Measurements from ENCODE around the gene RETNLB. TPM values are rescaled to one million over a fixed set of nuclear protein-coding genes. Genes with fewer than 3 reads are reported as not detected.

RETNLB gene
- total and polyA plus RNA-seq, 2 donors (not counting 1 experiment from before 2014, with no cell fraction given) = not detected

DNA sequence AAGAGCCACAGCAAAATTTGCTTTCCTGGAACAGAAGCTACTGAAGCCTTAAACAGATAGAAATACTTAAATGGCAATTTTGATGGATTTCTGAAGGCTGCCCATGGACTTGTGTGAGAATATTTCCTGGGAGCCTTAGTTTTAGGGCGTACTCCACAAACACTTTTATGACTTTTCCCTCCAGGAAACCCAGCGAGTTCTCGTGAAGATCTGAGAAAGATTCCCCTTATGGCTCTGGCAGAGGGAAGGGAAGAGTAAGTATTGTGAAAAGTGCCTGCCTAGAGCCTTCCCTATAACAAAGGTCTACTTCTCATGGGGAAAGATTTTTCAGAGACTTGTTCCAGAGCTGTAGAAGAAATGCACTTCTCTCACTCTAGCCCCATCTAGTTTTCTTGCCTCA lies 34.3 kb upstream of the RETNLB start:
- Mint-ChIP-seq H3K9me3 (ENCODE audit: insufficient read depth) (no peaks in the 10 kb centered on the region), H3K4me3 (no peak overlapping the region), H3K27me3 (no peaks in the 10 kb centered on the region), H3K27ac (no peak overlapping the region), H3K4me1 (no peaks in the 10 kb centered on the region)
- H3K27ac ChIP-seq (ENCODE audit: low read length in 2 of 2) = no peak overlapping the region
- H3K9ac ChIP-seq (ENCODE audit: low read length) = no peak overlapping the region
- intact Hi-C loops (cut with micrococcal nuclease) = no loop called here
- no peaks in the 10 kb centered on the region for H3K36me3 ChIP-seq (replicated peaks in 1 of 2; ENCODE audit: control extremely low read depth in 1 of 2, control insufficient read depth in 1 of 2, extremely low read depth in 1 of 2, insufficient read depth in 2 of 2, low read length in 1 of 2)
- no peaks in the 10 kb centered on the region for H3K79me2 ChIP-seq (ENCODE audit: control insufficient read depth, insufficient read depth, low read length)
- ATAC-seq (ENCODE audit: low read depth) (no peak), DNase-seq (no peak)
- no peak overlapping the region for H3K4me2 ChIP-seq (replicated peaks; ENCODE audit: low read depth, low read length, poor library complexity, severe bottlenecking)
- no peak overlapping the region for H2AFZ ChIP-seq (ENCODE audit: insufficient read depth, low read depth, low read length, poor library complexity, severe bottlenecking)
- ChIA-PET CTCF (no interaction called here), POLR2A (no interaction called here)
- no peak overlapping the region for H3K4me3 ChIP-seq (ENCODE audit: control extremely low read depth in 1 of 5, extremely low read depth in 1 of 5, insufficient read depth in 1 of 5, low read depth in 2 of 5, low read length in 4 of 5)
- TF ChIP-seq EZH2 (IDR thresholded peaks at IDR 0.05; ENCODE audit: borderline replicate concordance, insufficient read depth, low read depth, low read length, poor library complexity, severe bottlenecking) = no peak
- TF ChIP-seq, protein P1, sequence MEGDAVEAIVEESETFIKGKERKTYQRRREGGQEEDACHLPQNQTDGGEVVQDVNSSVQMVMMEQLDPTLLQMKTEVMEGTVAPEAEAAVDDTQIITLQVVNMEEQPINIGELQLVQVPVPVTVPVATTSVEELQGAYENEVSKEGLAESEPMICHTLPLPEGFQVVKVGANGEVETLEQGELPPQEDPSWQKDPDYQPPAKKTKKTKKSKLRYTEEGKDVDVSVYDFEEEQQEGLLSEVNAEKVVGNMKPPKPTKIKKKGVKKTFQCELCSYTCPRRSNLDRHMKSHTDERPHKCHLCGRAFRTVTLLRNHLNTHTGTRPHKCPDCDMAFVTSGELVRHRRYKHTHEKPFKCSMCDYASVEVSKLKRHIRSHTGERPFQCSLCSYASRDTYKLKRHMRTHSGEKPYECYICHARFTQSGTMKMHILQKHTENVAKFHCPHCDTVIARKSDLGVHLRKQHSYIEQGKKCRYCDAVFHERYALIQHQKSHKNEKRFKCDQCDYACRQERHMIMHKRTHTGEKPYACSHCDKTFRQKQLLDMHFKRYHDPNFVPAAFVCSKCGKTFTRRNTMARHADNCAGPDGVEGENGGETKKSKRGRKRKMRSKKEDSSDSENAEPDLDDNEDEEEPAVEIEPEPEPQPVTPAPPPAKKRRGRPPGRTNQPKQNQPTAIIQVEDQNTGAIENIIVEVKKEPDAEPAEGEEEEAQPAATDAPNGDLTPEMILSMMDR (IDR thresholded peaks at IDR 0.05) = no peak
- WGBS (ENCODE audit: insufficient coverage) = no CpG with 5 or more reads among the region's 3 CpGs
- no peaks in the 10 kb centered on the region for H3K4me1 ChIP-seq (ENCODE audit: control insufficient read depth in 2 of 2, insufficient read depth in 2 of 2, low read length in 2 of 2)
- no peaks in the 10 kb centered on the region for H4K20me1 ChIP-seq (ENCODE audit: control insufficient read depth, insufficient read depth, low read length, poor library complexity, severe bottlenecking)
- H3K9me3 ChIP-seq (ENCODE audit: control extremely low read depth in 1 of 3, control insufficient read depth in 2 of 3, insufficient read depth in 1 of 3, low read length in 2 of 3) = peaks cover 0 to 3% (median 0%) of the 10 kb centered on the region in 3 donors
- H3K27me3 ChIP-seq (replicated peaks in 1 of 4; ENCODE audit: control extremely low read depth in 1 of 4, control insufficient read depth in 3 of 4, insufficient read depth in 4 of 4, low read length in 3 of 4) = no peaks in the 10 kb centered on the region

DNA sequence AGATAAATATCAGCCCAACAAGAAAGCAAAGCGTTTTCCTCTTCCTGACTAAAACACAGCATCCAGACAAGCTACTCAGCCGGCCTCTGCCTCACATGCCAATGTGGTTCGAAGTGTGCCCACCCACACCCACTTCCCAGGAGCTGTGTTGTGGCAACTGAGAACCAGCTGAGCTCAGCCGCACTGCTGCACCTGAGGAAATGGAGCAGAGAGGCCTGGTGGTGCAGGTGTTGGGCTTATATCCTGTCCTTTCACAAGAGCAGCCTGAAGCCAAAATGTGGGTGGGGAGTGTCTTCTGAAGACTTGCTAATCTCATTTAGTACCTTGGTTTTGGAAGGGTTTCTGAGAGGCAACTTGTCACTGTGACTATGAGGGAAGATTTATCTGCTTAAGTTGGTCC lies 23.0 kb upstream of the RETNLB start:
- H3K9me3 ChIP-seq (ENCODE audit: control extremely low read depth in 1 of 3, control insufficient read depth in 2 of 3, insufficient read depth in 1 of 3, low read length in 2 of 3) = peaks cover 0 to 3% (median 0%) of the 10 kb centered on the region in 3 donors
- H3K9ac ChIP-seq (ENCODE audit: low read length) = no peak overlapping the region
- Mint-ChIP-seq H3K4me1 (no peaks in the 10 kb centered on the region), H3K27ac (no peak overlapping the region), H3K27me3 (peaks cover 11% of the 10 kb centered on the region), H3K4me3 (no peak overlapping the region), H3K9me3 (ENCODE audit: insufficient read depth) (no peaks in the 10 kb centered on the region)
- H3K27me3 ChIP-seq (replicated peaks in 1 of 4; ENCODE audit: control extremely low read depth in 1 of 4, control insufficient read depth in 3 of 4, insufficient read depth in 4 of 4, low read length in 3 of 4) = peaks cover 0 to 3% (median 0%) of the 10 kb centered on the region in 4 experiments
- ATAC-seq (ENCODE audit: low read depth) = no peak
- TF ChIP-seq, protein P1 (IDR thresholded peaks at IDR 0.05) = no peak
- no peak for TF ChIP-seq EZH2 (IDR thresholded peaks at IDR 0.05; ENCODE audit: borderline replicate concordance, insufficient read depth, low read depth, low read length, poor library complexity, severe bottlenecking)
- no peak for DNase-seq
- H3K4me1 ChIP-seq (ENCODE audit: control insufficient read depth in 2 of 2, insufficient read depth in 2 of 2, low read length in 2 of 2) = no peaks in the 10 kb centered on the region
- H2AFZ ChIP-seq (ENCODE audit: insufficient read depth, low read depth, low read length, poor library complexity, severe bottlenecking) = no peak overlapping the region
- no peak overlapping the region for H3K4me3 ChIP-seq (ENCODE audit: control extremely low read depth in 1 of 5, extremely low read depth in 1 of 5, insufficient read depth in 1 of 5, low read depth in 2 of 5, low read length in 4 of 5)
- H3K36me3 ChIP-seq (replicated peaks in 1 of 2; ENCODE audit: control extremely low read depth in 1 of 2, control insufficient read depth in 1 of 2, extremely low read depth in 1 of 2, insufficient read depth in 2 of 2, low read length in 1 of 2) = no peaks in the 10 kb centered on the region
- no peaks in the 10 kb centered on the region for H4K20me1 ChIP-seq (ENCODE audit: control insufficient read depth, insufficient read depth, low read length, poor library complexity, severe bottlenecking)
- no peak overlapping the region for H3K27ac ChIP-seq (ENCODE audit: low read length in 2 of 2)
- H3K4me2 ChIP-seq (replicated peaks; ENCODE audit: low read depth, low read length, poor library complexity, severe bottlenecking) = no peak overlapping the region
- WGBS (ENCODE audit: insufficient coverage) = 76% methylated on average over 4 of the region's 4 CpGs
- POLR2A ChIA-PET = no interaction called here
- intact Hi-C loops (cut with micrococcal nuclease) = no loop called here
- CTCF ChIA-PET = interaction anchor here (0.6 to 1.2 kb wide), 2 partner anchors 11 to 13 kb away, joined by 3 read pairs; no protein-coding TSS in a partner anchor
- no peaks in the 10 kb centered on the region for H3K79me2 ChIP-seq (ENCODE audit: control insufficient read depth, insufficient read depth, low read length)

Measured in B cell (primary cell).